HEK293 (cell line): ENCODE measurements around the gene KLHL40.

Source experiments
- CTCF ChIA-PET: fragments of 350-600 bp; formaldehyde crosslinking; extraction: SDS; loops from one replicate; lab custom pipeline; 2021; ENCODE audit warnings: antibody characterized with exemption; lab: Yijun Ruan, JAX
- POLR2A ChIA-PET: fragments of 300-600 bp; formaldehyde crosslinking; extraction: SDS; loops from one replicate; lab custom pipeline; 2020; ENCODE audit warnings: antibody characterized with exemption, inconsistent platforms; lab: Yijun Ruan, JAX
- H3K27ac ChIP-seq: fragments of 200-500 bp; sonication (Bioruptor generic); 2 replicates; pipeline ENCODE4 v1.5.1; 2014; ENCODE audit warnings: low read depth, low read length, control low read depth, inconsistent platforms; ENCODE audit errors: extremely low read depth
- H3K36me3 ChIP-seq, 2 experiments: fragments of 200-500 bp in 1 of 2; sonication (Bioruptor generic) in 1 of 2; 1 replicate in 1 of 2; 2 replicates in 1 of 2; pipeline ENCODE4 v1.5.1; 2014 to 2017; ENCODE audit warnings: inconsistent platforms in 2 of 2, low read length in 2 of 2; ENCODE audit not compliant: control insufficient read depth in 2 of 2, insufficient read depth in 1 of 2
- H3K4me1 ChIP-seq: fragments of 200-500 bp; sonication (Bioruptor generic); 2 replicates; pipeline ENCODE4 v1.5.1; 2014; ENCODE audit warnings: mild to moderate bottlenecking, low read length, inconsistent platforms; ENCODE audit not compliant: control insufficient read depth, insufficient read depth
- H3K4me3 ChIP-seq: 2 replicates; pipeline ENCODE4 v1.5.1; 2011; ENCODE audit warnings: low read depth, mild to moderate bottlenecking, control low read depth, low read length, moderate library complexity
- H3K9me3 ChIP-seq: fragments of 200-500 bp; sonication (Bioruptor generic); 2 replicates; pipeline ENCODE4 v1.5.1; 2014; ENCODE audit warnings: low read depth, low read length, inconsistent platforms; ENCODE audit not compliant: control insufficient read depth, insufficient read depth
- BCL11A ChIP-seq: fragments of 450-650 bp; formaldehyde crosslinking; IDR thresholded peaks from 2 replicates; pipeline ENCODE4 v1.5.1; 2016; ENCODE audit warnings: low read depth, missing biosample characterization, missing genetic modification characterization
- GLI2 ChIP-seq: fragments of 450-650 bp; formaldehyde crosslinking; IDR thresholded peaks from 2 replicates; pipeline ENCODE4; 2017; ENCODE audit warnings: missing biosample characterization, missing genetic modification characterization, low read depth, borderline replicate concordance
- REPIN1 ChIP-seq: fragments of 450-650 bp; formaldehyde crosslinking; IDR thresholded peaks from 2 replicates; pipeline ENCODE4 v1.5.1; 2017; ENCODE audit warnings: missing biosample characterization, missing genetic modification characterization, low read depth
- SP3 ChIP-seq: fragments of 450-650 bp; formaldehyde crosslinking; IDR thresholded peaks from 2 replicates; pipeline ENCODE4 v1.5.1; 2016; ENCODE audit warnings: missing biosample characterization, missing genetic modification characterization
- YY1 ChIP-seq: fragments of 450-650 bp; formaldehyde crosslinking; IDR thresholded peaks from 2 replicates; pipeline ENCODE4 v1.5.1; 2018; ENCODE audit warnings: missing biosample characterization, missing genetic modification characterization
- YY2 ChIP-seq: fragments of 450-650 bp; formaldehyde crosslinking; IDR thresholded peaks from 2 replicates; pipeline ENCODE4 v1.5.1; 2016; ENCODE audit warnings: missing biosample characterization, missing genetic modification characterization
- ZIC2 ChIP-seq: fragments of 450-650 bp; formaldehyde crosslinking; IDR thresholded peaks from 2 replicates; pipeline ENCODE4 v1.5.1; 2016; ENCODE audit warnings: missing biosample characterization, missing genetic modification characterization
- ZNF10 ChIP-seq: fragments of 450-650 bp; formaldehyde crosslinking; IDR thresholded peaks from 2 replicates; pipeline ENCODE4 v1.5.1; 2017; ENCODE audit warnings: missing biosample characterization, missing genetic modification characterization
- ZNF138 ChIP-seq: fragments of 450-650 bp; formaldehyde crosslinking; IDR thresholded peaks from 2 replicates; pipeline ENCODE4 v1.5.1; 2016; ENCODE audit warnings: missing biosample characterization, missing genetic modification characterization, borderline replicate concordance
- ZNF16 ChIP-seq: fragments of 450-650 bp; formaldehyde crosslinking; IDR thresholded peaks from 2 replicates; pipeline ENCODE4 v1.5.1; 2016; ENCODE audit warnings: low read depth, missing biosample characterization, missing genetic modification characterization
- ZNF2 ChIP-seq: fragments of 450-650 bp; formaldehyde crosslinking; IDR thresholded peaks from 2 replicates; pipeline ENCODE4 v1.5.1; 2016; ENCODE audit warnings: missing biosample characterization, missing genetic modification characterization
- ZNF223 ChIP-seq: fragments of 450-650 bp; formaldehyde crosslinking; IDR thresholded peaks from 2 replicates; pipeline ENCODE4 v1.5.1; 2016; ENCODE audit warnings: missing biosample characterization, missing genetic modification characterization
- ZNF391 ChIP-seq: fragments of 450-650 bp; formaldehyde crosslinking; IDR thresholded peaks from 2 replicates; pipeline ENCODE4 v1.5.1; 2016; ENCODE audit warnings: low read depth, missing biosample characterization, missing genetic modification characterization, borderline replicate concordance
- ZNF501 ChIP-seq: fragments of 450-650 bp; formaldehyde crosslinking; IDR thresholded peaks from 2 replicates; pipeline ENCODE4 v1.5.1; 2016; ENCODE audit warnings: missing biosample characterization, missing genetic modification characterization
- ZNF514 ChIP-seq: fragments of 450-650 bp; formaldehyde crosslinking; IDR thresholded peaks from 2 replicates; pipeline ENCODE4 v1.5.1; 2016; ENCODE audit warnings: missing biosample characterization, missing genetic modification characterization
- ZNF544 ChIP-seq: fragments of 450-650 bp; formaldehyde crosslinking; IDR thresholded peaks from 2 replicates; pipeline ENCODE4 v1.5.0; 2017; ENCODE audit warnings: missing biosample characterization, missing genetic modification characterization
- ZNF560 ChIP-seq: fragments of 450-650 bp; formaldehyde crosslinking; IDR thresholded peaks from 2 replicates; pipeline ENCODE4 v1.5.1; 2017; ENCODE audit warnings: missing biosample characterization, missing genetic modification characterization, borderline replicate concordance
- ZNF621 ChIP-seq: fragments of 450-650 bp; formaldehyde crosslinking; IDR thresholded peaks from 2 replicates; pipeline ENCODE4 v1.5.1; 2017; ENCODE audit warnings: missing biosample characterization, missing genetic modification characterization
- ZNF791 ChIP-seq: fragments of 450-650 bp; formaldehyde crosslinking; IDR thresholded peaks from 2 replicates; pipeline ENCODE4 v1.5.1; 2016; ENCODE audit warnings: missing biosample characterization, missing genetic modification characterization
- ZNF837 ChIP-seq: fragments of 450-650 bp; formaldehyde crosslinking; IDR thresholded peaks from 2 replicates; pipeline ENCODE4 v1.5.1; 2016; ENCODE audit warnings: missing biosample characterization, missing genetic modification characterization
- TF ChIP-seq, protein P1 (sequence below): fragments of 450-650 bp; formaldehyde crosslinking; IDR thresholded peaks from 2 replicates; pipeline ENCODE4 v1.5.1; 2016; ENCODE audit warnings: missing biosample characterization, missing genetic modification characterization

Gene KLHL40

DNA sequence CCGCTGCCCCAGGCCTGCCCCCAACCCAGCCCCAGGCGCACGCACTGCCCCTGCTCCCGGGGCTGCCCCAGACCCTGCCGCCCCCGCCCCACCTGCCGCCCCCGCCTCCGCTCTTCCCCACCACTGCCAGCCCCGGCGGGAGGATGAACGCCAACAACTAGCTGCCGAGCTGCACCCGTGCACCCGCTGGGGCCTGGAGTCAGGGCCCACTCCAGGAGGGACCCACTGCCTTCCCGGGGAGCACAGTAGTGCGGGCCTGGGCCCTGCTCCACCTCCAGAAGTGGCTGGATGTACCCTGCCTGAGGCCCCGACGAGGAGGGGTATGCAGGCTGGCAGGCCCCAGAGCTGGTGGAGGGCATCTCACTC is 20.9 kb upstream of the KLHL40 start:
- no peaks in the 10 kb centered on the region for H3K9me3 ChIP-seq
- H3K4me3 ChIP-seq, result no peak overlapping the region
- peaks cover 0 to 37% of the 10 kb centered on the region in 2 experiments; a peak in 1 of 3 replicates for H3K36me3 ChIP-seq
- TF ChIP-seq ZNF10 (no peak), ZNF501 (tag by site-specific recombination) (no peak), REPIN1 (tag by site-specific recombination) (no peak), ZNF391 (tag by site-specific recombination) (no peak), ZNF138 (tag by site-specific recombination) (no peak), ZNF2 (tag by site-specific recombination) (no peak), ZNF16 (tag by site-specific recombination) (no peak), ZNF223 (tag by site-specific recombination) (no peak), ZNF514 (tag by site-specific recombination) (no peak), GLI2 (tag by site-specific recombination) (no peak), ZNF791 (tag by site-specific recombination) (no peak), ZNF837 (no peak), YY1 (tag by site-specific recombination) (no peak), SP3 (tag by site-specific recombination) (no peak)
- TF ChIP-seq, protein P1, sequence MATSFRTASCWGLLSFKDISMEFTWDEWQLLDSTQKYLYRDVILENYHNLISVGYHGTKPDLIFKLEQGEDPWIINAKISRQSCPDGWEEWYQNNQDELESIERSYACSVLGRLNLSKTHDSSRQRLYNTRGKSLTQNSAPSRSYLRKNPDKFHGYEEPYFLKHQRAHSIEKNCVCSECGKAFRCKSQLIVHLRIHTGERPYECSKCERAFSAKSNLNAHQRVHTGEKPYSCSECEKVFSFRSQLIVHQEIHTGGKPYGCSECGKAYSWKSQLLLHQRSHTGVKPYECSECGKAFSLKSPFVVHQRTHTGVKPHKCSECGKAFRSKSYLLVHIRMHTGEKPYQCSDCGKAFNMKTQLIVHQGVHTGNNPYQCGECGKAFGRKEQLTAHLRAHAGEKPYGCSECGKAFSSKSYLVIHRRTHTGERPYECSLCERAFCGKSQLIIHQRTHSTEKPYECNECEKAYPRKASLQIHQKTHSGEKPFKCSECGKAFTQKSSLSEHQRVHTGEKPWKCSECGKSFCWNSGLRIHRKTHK (tag by site-specific recombination), result no peak
- ChIA-PET POLR2A (no interaction called here), CTCF (interaction anchor here (0.6 kb wide), 1 partner anchor 22 kb away, joined by 5 read pairs; no protein-coding TSS in a partner anchor)
- no peak overlapping the region for H3K27ac ChIP-seq
- H3K4me1 ChIP-seq, result no peaks in the 10 kb centered on the region

DNA sequence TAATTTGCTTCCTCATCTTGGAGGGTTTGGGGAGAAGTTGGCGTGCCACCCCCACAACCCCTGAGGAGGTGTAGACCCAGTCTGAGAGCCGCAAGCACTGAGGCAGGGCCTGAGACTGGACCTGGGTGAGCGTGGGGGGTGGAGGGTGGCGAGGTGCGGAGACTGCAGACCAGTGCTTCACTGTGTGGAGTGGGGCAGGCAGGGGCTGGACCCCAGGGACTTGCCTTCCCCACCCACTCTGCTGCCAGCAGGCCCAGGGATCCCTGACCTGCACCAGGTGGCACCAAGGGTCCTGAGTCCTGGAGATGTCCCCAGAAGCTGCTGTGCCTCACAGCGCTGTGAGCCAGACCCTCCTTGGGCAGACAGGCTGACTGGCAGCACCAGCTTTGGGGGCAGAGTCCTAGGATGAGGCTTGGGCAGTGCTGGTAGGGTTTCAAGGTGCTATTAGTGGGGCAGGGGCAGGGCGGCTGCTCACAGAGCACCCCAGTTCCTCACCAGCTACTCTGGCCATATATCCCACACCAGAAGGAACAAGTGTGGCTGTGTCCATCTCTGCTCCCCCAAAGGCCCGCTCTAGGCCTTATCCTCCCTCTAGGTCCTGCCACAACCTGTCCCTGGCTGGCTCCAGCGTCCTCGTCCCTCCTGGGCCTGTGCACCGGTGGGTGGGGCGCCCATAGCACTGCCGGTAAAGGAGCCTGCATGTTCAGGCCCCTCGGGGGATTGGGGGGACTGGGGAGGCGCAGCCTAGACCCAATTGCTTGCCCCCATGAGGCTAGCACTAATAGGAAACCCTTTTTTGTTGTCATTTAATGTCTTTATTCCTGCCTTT is 20.1 kb upstream of the KLHL40 start:
- TF ChIP-seq ZNF621 (tag by site-specific recombination) (no peak), ZNF391 (tag by site-specific recombination) (no peak), ZIC2 (tag by site-specific recombination) (no peak), YY2 (no peak)
- no peaks in the 10 kb centered on the region for H3K9me3 ChIP-seq
- H3K4me3 ChIP-seq, result no peak overlapping the region
- H3K4me1 ChIP-seq, result no peaks in the 10 kb centered on the region
- POLR2A ChIA-PET, result interaction anchor here (0.6 to 1.4 kb wide), 2 partner anchors 11 to 13 kb away, joined by 3 read pairs; partner anchors contain the start of gene ZBTB47
- peaks cover 0 to 28% of the 10 kb centered on the region in 2 experiments; a peak in 1 of 3 replicates for H3K36me3 ChIP-seq
- H3K27ac ChIP-seq, result no peak overlapping the region
- CTCF ChIA-PET, result interaction anchor here (0.6 to 1.2 kb wide), 2 partner anchors 80 to 166 kb away, joined by 3 read pairs; no protein-coding TSS in a partner anchor

DNA sequence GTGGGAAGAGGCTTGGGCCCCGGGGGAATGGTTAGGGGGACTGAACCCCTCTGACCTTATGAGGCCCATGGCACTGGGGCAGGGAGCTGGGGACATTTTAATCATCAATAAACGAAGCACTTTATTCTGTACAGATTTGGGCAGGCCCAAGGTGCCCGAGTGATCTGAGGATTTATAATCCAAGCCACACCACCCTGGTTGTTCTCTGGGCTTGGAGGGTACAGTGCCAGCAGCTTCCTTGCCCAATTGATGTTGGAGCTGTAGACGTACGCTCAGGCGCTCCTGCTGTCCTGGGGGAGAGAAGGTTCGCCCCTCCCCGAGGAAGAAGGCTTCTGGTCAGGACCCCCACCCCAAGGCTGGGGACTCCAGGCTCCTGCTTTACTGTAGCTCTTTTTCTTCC is 19.3 kb upstream of the KLHL40 start:
- Histone ChIP-seq H3K4me3 (no peak overlapping the region), H3K36me3 (peaks cover 0 to 23% of the 10 kb centered on the region in 2 experiments; a peak in 1 of 3 replicates), H3K27ac (no peak overlapping the region), H3K4me1 (no peaks in the 10 kb centered on the region), H3K9me3 (no peaks in the 10 kb centered on the region)
- CTCF ChIA-PET, result interaction anchor here (1.2 kb wide), 1 partner anchor 79 kb away, joined by 3 read pairs; no protein-coding TSS in a partner anchor
- TF ChIP-seq ZNF544 (tag by site-specific recombination), result no peak
- no peak for TF ChIP-seq ZNF560
- no peak for TF ChIP-seq BCL11A
- POLR2A ChIA-PET, result interaction anchor here (0.6 to 1.4 kb wide), 3 partner anchors 12 to 84 kb away, joined by 3 read pairs; partner anchors contain the start of genes SEC22C and ZBTB47
